Measurements from ENCODE around the gene TXLNA. TPM values are rescaled to one million over a fixed set of nuclear protein-coding genes. Genes with fewer than 3 reads are reported as not detected.

The TXLNA gene
- total and polyA plus RNA-seq, 7 donors, result 8.0 to 21.5 (median 15.7) TPM

DNA sequence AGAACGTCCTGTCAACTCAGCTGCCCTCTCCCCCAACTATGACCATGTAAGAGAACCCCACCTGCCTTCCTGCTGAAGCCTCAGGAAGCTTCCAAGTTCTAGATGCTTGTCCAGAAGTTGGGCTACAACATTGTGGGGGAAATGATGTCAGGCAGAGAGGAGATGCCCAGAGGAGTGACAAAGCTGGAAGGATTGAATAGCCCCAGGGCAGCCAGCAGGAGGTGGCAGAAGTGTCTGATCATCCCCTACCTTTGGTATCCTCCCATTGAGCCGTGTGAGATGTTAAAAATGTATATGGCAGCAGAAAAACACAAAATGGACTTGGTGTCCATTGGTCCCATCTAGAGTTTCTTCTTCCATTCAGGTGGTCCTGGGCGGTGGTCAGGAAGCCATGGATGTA, 49.3 kb downstream of the TXLNA start:
- H3K36me3 ChIP-seq (ENCODE audit: insufficient read depth in 1 of 2, low read depth in 1 of 2), result peaks cover 18 to 92% of the 10 kb centered on the region in 2 donors
- H3K4me1 ChIP-seq, result peaks cover 5% of the 10 kb centered on the region
- intact Hi-C loops (cut with DNase I), result no loop called here

GRCh38 chr1:32231843-32232432, 52.5 kb downstream of the TXLNA start:
- peaks cover 15 to 63% of the 10 kb centered on the region in 2 donors for H3K36me3 ChIP-seq (ENCODE audit: insufficient read depth in 1 of 2, low read depth in 1 of 2)
- no peaks in the 10 kb centered on the region for H3K9me3 ChIP-seq
- no peak overlapping the region for H3K4me3 ChIP-seq
- H3K27me3 ChIP-seq (ENCODE audit: insufficient read depth in 3 of 3, low read length in 2 of 3), result no peaks in the 10 kb centered on the region
- H3K4me1 ChIP-seq, result no peaks in the 10 kb centered on the region
- TF ChIP-seq, protein P1, sequence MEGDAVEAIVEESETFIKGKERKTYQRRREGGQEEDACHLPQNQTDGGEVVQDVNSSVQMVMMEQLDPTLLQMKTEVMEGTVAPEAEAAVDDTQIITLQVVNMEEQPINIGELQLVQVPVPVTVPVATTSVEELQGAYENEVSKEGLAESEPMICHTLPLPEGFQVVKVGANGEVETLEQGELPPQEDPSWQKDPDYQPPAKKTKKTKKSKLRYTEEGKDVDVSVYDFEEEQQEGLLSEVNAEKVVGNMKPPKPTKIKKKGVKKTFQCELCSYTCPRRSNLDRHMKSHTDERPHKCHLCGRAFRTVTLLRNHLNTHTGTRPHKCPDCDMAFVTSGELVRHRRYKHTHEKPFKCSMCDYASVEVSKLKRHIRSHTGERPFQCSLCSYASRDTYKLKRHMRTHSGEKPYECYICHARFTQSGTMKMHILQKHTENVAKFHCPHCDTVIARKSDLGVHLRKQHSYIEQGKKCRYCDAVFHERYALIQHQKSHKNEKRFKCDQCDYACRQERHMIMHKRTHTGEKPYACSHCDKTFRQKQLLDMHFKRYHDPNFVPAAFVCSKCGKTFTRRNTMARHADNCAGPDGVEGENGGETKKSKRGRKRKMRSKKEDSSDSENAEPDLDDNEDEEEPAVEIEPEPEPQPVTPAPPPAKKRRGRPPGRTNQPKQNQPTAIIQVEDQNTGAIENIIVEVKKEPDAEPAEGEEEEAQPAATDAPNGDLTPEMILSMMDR (IDR thresholded peaks at IDR 0.05), result no peak
- intact Hi-C loops (cut with DNase I), result no loop called here
- ATAC-seq, result no peak
- no peak for DNase-seq
- 63 to 71% (median 66%) methylated on average over 4 to 5 of the region's 5 CpGs for WGBS, 3 donors
- no peak overlapping the region for H3K27ac ChIP-seq

More for the DNA sequence above, 49.3 kb downstream of the TXLNA start:
- WGBS, 3 donors, result 68 to 87% (median 70%) methylated on average over 3 of the region's 3 CpGs
- DNase-seq (no peak), ATAC-seq (no peak)
- H3K9me3 ChIP-seq, result no peaks in the 10 kb centered on the region
- H3K27ac ChIP-seq, result no peak overlapping the region
- no peak overlapping the region for H3K4me3 ChIP-seq
- H3K27me3 ChIP-seq (ENCODE audit: insufficient read depth in 3 of 3, low read length in 2 of 3), result no peaks in the 10 kb centered on the region
- TF ChIP-seq, protein P1 (IDR thresholded peaks at IDR 0.05), result no peak

GRCh38 chr1:32232558-32233304, 53.3 kb downstream of the TXLNA start:
- Histone ChIP-seq H3K27me3 (ENCODE audit: insufficient read depth in 3 of 3, low read length in 2 of 3) (no peaks in the 10 kb centered on the region), H3K4me1 (no peaks in the 10 kb centered on the region), H3K27ac (no peak overlapping the region), H3K36me3 (ENCODE audit: insufficient read depth in 1 of 2, low read depth in 1 of 2) (peaks cover 13 to 55% of the 10 kb centered on the region in 2 donors), H3K9me3 (no peaks in the 10 kb centered on the region), H3K4me3 (no peak overlapping the region)
- DNase-seq, result no peak
- intact Hi-C loops (cut with DNase I), result no loop called here
- TF ChIP-seq, protein P1 (IDR thresholded peaks at IDR 0.05), result no peak
- WGBS, 3 donors, result 77 to 80% (median 79%) methylated on average over 8 of the region's 8 CpGs
- no peak for ATAC-seq

- peak; percentile 32 to 85 (median 67) for ATAC-seq
- intact Hi-C loops (cut with DNase I), result no loop called here
- TF ChIP-seq, protein P1 (IDR thresholded peaks at IDR 0.05), result no peak
- H3K4me1 ChIP-seq, result no peaks in the 10 kb centered on the region
- peaks cover 5 to 34% of the 10 kb centered on the region in 2 donors for H3K36me3 ChIP-seq (ENCODE audit: insufficient read depth in 1 of 2, low read depth in 1 of 2)
- peak overlapping the region; percentile 54 for H3K27ac ChIP-seq
- H3K4me3 ChIP-seq, result no peak overlapping the region
- WGBS, 3 donors, result 75 to 77% (median 77%) methylated on average over 7 of the region's 7 CpGs
- H3K9me3 ChIP-seq, result no peaks in the 10 kb centered on the region
- H3K27me3 ChIP-seq (ENCODE audit: insufficient read depth in 3 of 3, low read length in 2 of 3), result no peaks in the 10 kb centered on the region
- peak in 1 of 2 donors; percentile 67 for DNase-seq
These were observed 55.3 kb downstream of the TXLNA start for GRCh38 chr1:32234792-32235191.

Data from psoas muscle (tissue), 8 donors.